Stimulated activated naive CD4-positive, alpha-beta T cell (primary cell): ENCODE results near the gene SNAP29.
"Not testable (repeated sequence)": the region's sequence is repeated elsewhere in the genome, so short reads cannot be mapped to it uniquely, and the experiment has no call there.

Experiments
- DNase-seq, 6 experiments: peaks; one replicate each; lab custom pipeline; 2025; lab: John Stamatoyannopoulos, UW

The SNAP29 gene

DNA sequence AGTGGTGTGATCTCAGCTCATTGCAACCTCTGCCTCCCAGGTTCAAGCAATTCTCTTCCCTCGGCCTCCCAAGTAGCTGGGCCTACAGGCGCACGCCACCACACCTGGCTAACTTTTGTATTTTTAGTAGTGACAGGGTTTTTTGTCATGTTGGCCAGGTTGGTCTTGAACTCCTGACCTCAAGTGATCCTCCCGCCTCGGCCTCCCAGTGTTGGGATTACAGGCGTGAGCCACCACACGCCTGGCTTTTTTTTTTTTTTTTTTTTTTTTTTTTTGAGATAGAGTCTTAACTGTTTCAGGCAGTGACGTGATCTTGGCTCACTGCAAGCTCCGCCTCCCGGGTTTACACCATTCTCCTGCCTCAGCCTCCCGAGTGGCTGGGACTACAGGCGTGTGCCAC is 71.6 kb downstream of the SNAP29 start:
- not testable (repeated sequence) for DNase-seq

- no peak for DNase-seq
These were observed 72.4 kb downstream of the SNAP29 start for GRCh38 chr22:20931126-20931654.

DNA sequence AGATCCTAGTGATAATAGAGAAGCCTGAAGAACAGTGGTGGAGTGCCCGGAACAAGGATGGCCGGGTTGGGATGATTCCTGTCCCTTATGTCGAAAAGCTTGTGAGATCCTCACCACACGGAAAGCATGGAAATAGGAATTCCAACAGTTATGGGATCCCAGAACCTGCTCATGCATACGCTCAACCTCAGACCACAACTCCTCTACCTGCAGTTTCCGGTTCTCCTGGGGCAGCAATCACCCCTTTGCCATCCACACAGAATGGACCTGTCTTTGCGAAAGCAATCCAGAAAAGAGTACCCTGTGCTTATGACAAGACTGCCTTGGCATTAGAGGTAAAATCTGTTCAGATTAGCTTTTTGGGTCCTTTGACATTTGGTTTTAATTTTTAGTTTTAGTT is 75.1 kb downstream of the SNAP29 start:
- no peak for DNase-seq

GRCh38 chr22:20935049-20935448 is 76.2 kb downstream of the SNAP29 start:
- DNase-seq: not testable (repeated sequence)

DNA sequence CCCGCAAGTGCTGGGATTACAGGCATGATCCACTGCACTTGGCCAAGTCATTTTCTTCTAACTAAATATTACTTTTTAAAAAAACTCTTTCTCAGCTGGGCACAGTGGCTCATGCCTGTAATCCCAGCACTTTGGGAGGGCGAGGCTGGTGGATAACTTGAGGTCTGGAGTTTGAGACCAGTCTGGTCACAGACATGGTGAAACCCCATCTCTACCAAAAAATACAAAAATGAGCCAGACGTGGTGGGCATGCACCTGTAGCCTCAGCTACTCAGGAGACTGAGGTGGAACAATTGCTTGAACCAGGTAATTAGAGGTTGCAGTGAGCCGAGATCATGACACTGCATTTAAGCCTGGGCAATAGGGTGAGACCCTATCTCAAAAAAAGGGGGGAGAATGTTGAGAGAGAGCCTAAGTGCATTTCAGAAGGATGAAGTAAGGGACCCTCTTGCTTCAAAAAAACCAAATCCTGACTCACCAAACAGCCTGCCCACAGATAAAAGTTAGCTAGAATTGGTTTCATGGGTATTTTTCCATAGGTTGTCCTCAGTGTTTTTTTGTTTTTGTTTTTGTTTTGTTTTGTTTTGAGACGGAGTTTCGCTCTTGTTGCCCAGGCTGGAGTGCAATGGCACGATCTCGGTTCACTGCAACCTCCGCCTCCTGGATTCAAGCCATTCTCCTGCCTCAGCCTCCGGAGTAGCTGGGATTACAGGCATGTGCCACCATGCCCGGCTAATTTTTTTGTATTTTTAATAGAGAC is 77.2 kb downstream of the SNAP29 start:
- DNase-seq: not testable (repeated sequence)

GRCh38 chr22:20937031-20937793 is 78.4 kb downstream of the SNAP29 start:
- no peak for DNase-seq

- DNase-seq: no peak
These were observed 79.2 kb downstream of the SNAP29 start for GRCh38 chr22:20937794-20938671.

DNA sequence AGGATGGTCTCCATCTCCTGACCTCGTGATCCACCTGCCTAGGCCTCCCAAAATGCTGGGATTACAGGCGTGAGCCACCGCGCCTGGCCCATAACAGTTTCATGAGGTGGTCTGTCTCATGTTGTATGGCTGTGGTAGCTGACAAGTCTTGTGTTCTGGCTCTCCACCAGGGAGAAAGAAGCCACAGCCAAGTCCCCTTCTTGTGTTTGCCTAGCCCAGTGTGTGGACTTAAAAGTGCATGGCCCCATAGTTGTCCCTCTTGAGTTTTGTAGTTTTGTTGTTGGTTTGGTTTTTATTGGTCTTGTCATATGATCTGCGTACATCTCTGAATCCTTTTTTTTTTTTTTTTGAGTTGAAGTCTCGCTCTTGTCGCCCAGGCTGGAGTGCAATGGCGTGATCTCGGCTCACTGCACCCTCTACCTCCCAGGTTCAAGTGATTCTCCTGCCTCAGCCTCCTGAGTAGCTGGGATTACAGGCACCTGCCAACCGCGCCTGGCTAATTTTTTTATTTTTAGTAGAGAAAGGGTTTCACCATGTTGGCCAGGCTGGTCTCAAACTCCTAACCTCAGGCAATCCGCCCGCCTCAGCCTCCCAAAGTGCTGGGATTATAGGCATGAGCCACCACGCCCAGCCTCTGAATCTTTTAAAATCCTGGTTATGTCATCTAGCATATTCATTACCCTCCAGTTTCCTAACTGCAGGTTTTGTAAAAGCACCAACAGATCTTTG is 80.8 kb downstream of the SNAP29 start:
- DNase-seq: not testable (repeated sequence)

DNA sequence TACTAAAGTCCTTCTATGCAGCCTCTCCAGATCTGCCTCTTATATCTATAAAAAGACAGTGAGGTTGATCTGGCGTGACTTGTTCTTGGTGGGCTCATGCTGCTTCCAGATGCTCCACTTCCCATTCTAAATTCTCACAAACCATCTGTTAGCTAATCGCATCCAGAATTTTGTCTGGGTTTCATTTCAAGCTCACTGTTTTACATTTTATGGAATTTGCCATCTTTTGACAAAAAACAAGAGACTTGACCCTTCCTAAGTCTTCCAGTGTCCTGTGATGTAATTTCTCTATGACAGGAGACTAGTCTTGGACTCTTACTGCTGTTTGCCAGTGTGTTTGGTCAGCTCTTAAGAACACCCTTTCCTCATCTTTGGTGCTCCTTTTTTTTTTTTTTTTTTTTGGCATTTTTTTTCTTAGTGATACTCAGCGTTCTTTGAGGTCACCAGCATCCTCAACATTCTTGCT is 81.4 kb downstream of the SNAP29 start:
- DNase-seq: no peak
